Activated naive CD4-positive, alpha-beta T cell treated with anti-CD3 and anti-CD28 coated beads for 36 hours (primary cell): Measurements from ENCODE around the gene TIRAP. TPM values are rescaled to one million over a fixed set of nuclear protein-coding genes. Genes with fewer than 3 reads are reported as not detected.
A peak's percentile ranks its signal among the peaks of the same experiment; 100 is the strongest.

ENCODE experiments used
- CTCF ChIA-PET: fragments of 350-600 bp; sonication (Branson Sonifier 250); formaldehyde crosslinking; loops from one replicate; lab custom pipeline; 2021; ENCODE audit warnings: antibody characterized with exemption; lab: Charles Lee
- DNase-seq: peaks from one replicate; pipeline ENCODE4 v3.0.0-alpha.2; 2020
- H3K27ac Mint-ChIP-seq: one replicate; pipeline ENCODE4 v1.8.0; 2021; ENCODE audit warnings: mild to moderate bottlenecking, mixed read lengths
- H3K27me3 Mint-ChIP-seq: one replicate; pipeline ENCODE4 v1.8.0; 2021; ENCODE audit warnings: low read depth, mixed read lengths
- H3K36me3 Mint-ChIP-seq: one replicate; pipeline ENCODE4 v1.8.0; 2021; ENCODE audit warnings: low read depth, mixed read lengths
- H3K4me1 Mint-ChIP-seq: one replicate; pipeline ENCODE4 v1.8.0; 2021; ENCODE audit warnings: low read depth, mixed read lengths
- H3K4me3 Mint-ChIP-seq: one replicate; pipeline ENCODE4 v1.8.0; 2021; ENCODE audit warnings: mild to moderate bottlenecking, moderate library complexity, mixed read lengths
- H3K9me3 Mint-ChIP-seq: one replicate; pipeline ENCODE4 v1.8.0; 2021; ENCODE audit warnings: mixed read lengths
- intact Hi-C: fragments of 100-400 bp; cut with micrococcal nuclease; formaldehyde crosslinking; loops from one replicate; pipeline ENCODE4 v1.15.1; 2023
- total RNA-seq, 2 experiments: library from RNA; stranded (reverse); gene quantifications; one replicate each; pipeline ENCODE4 v1.2.3, GENCODE V29; 2021

Gene TIRAP
- total RNA-seq, 2 experiments from 2014 or later: 2.7 to 3.5 TPM

DNA sequence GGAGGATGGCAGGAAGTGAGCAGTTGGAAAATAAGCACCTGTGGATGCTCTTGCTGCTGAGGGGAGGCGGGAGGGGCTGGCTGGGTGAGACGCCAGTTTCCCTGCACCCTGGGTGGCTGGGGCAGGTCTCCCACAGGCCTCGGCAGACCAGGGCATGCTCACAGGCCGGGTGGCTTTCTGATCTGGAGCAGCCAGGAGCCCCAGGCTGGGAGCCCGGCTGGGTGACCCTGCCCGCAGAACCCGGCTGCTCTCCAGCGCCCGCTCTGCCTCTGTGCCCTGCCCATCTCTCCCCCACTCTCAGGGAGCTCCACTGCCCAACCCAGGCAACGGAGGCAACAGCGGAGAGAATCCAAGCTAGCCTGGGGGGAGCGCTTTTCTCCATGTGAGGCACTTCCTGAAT is 45.6 kb downstream of the TIRAP start:
- Mint-ChIP-seq H3K9me3 (no peaks in the 10 kb centered on the region), H3K27me3 (no peaks in the 10 kb centered on the region), H3K4me1 (peaks cover 6% of the 10 kb centered on the region), H3K4me3 (no peak overlapping the region), H3K27ac (no peak overlapping the region), H3K36me3 (peaks cover 3% of the 10 kb centered on the region)
- no peak for DNase-seq
- CTCF ChIA-PET: interaction anchor here (1.4 kb wide), 1 partner anchor 10 kb away, joined by 3 read pairs; no protein-coding TSS in a partner anchor
- intact Hi-C loops: no loop called here

DNA sequence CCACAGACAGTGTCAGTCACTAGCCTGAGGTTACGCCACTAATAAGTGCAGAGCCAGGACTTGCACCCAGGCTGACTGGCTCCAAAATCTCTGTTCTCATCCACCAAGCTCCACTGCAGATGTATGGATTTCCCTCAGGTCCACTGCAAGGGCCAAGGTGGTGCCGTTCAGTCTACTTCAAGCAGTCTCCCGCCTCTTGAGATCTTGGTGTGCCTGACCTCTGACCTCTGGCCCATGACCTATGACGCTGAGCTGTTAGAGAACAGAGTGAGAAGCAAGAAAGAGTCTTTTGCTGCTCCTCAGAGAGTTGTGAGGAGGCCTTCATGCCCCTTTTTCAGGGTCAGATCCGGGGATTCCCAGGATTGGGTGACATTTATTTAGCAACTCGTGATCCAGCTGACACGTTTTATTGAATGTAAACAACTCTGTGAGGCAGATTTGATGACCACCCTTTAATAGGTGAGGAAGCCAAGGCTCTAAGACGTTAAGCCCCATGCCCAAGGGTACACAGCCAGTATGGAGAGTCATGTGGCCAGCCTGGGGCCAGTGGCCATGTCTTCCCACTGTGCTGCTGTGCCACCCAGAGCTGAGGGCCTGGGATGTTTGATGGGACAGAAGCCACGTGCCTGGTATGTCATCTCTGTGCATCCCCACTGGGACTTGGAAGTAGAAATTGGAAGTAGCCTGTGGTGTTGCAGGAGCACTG is 46.2 kb downstream of the TIRAP start:
- CTCF ChIA-PET: interaction anchor here (1.4 kb wide), 1 partner anchor 10 kb away, joined by 3 read pairs; no protein-coding TSS in a partner anchor
- H3K9me3 Mint-ChIP-seq: no peaks in the 10 kb centered on the region
- no peak for DNase-seq
- H3K27me3 Mint-ChIP-seq: no peaks in the 10 kb centered on the region
- peaks cover 6% of the 10 kb centered on the region for H3K4me1 Mint-ChIP-seq
- H3K36me3 Mint-ChIP-seq: peaks cover 3% of the 10 kb centered on the region
- H3K27ac Mint-ChIP-seq: no peak overlapping the region
- no peak overlapping the region for H3K4me3 Mint-ChIP-seq
- intact Hi-C loops: no loop called here

DNA sequence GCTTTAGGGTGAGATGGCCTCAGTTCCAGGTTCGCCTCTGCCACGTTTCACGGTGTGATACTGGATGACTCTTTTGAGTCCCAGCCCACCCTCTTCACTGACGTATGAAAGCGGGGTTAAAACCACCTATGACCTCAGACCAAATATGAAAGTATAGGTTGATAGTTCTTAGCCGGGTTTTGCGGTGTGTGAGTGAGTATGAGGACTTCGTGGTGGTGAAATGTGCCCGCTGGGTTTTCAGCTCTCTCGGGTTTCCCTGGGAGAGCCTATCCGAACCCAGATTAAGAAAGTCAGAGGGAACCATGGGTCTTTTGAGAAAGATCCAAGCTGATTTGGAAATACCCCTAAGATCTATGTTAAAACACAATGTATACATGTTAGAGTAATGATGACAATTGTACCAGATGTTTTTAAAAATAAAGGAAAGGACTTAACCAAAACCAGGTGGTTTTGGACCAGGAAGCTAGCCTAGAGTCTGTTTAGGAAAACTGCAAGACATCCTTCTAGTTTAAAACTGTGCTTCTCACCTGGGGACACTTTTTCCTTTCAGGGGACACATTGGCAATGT is 46.8 kb downstream of the TIRAP start:
- CTCF ChIA-PET: interaction anchor here (1.0 kb wide), 1 partner anchor 19 kb away, joined by 3 read pairs; no protein-coding TSS in a partner anchor
- peaks cover 3% of the 10 kb centered on the region for H3K36me3 Mint-ChIP-seq
- peaks cover 6% of the 10 kb centered on the region for H3K4me1 Mint-ChIP-seq
- DNase-seq: no peak
- intact Hi-C loops: no loop called here
- no peak overlapping the region for H3K27ac Mint-ChIP-seq
- H3K9me3 Mint-ChIP-seq: no peaks in the 10 kb centered on the region
- H3K27me3 Mint-ChIP-seq: no peaks in the 10 kb centered on the region
- H3K4me3 Mint-ChIP-seq: no peak overlapping the region

DNA sequence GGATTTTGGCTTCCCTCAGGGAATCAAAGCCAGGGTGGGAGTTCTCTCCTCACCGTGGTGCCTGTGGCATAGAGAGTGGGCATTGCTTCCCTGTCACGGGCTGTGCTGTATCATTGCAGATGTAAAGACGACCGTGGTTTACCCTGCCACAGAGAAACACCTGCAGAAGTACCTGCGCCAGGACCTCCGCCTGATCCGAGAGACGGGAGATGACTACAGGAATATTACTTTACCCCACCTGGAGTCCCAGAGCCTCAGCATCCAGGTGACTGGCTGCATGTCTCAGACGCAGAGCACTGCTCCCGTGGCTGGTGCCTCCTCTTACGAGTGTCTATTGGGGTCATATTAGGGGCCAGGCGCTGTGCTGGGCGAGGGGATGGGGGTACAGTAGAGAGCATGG is 48.4 kb downstream of the TIRAP start:
- CTCF ChIA-PET: no interaction called here
- H3K9me3 Mint-ChIP-seq: no peaks in the 10 kb centered on the region
- DNase-seq: no peak
- no peaks in the 10 kb centered on the region for H3K27me3 Mint-ChIP-seq
- no peak overlapping the region for H3K27ac Mint-ChIP-seq
- no peak overlapping the region for H3K4me3 Mint-ChIP-seq
- H3K4me1 Mint-ChIP-seq: peaks cover 8% of the 10 kb centered on the region
- H3K36me3 Mint-ChIP-seq: peaks cover 10% of the 10 kb centered on the region
- intact Hi-C loops: no loop called here

DNA sequence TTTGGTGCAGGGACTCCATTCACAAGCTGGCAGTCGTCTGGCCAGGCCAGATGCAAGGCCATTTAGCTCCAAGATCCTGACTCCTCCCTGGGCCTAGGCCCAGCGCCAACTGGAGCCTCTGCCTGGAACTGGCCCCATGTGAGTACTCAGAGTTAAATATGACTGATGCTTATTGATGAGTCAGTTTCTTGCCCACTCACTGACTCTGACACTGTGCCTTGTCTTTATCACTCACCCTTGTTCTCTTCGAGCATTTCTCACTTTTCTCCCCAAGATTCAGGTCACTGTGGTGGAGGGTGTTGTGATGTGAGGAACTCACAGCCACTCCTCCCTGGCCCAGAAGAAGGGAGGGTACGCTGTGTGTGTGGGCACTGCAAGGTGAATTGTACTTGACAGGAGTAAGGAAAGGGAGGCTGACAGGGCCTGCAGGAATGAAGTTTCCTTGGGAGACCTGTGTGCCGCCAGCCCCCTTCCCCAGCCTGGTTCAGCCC is 49.4 kb downstream of the TIRAP start:
- Mint-ChIP-seq H3K9me3 (no peaks in the 10 kb centered on the region), H3K27ac (no peak overlapping the region), H3K4me3 (no peak overlapping the region), H3K36me3 (peaks cover 11% of the 10 kb centered on the region), H3K4me1 (peaks cover 9% of the 10 kb centered on the region), H3K27me3 (no peaks in the 10 kb centered on the region)
- CTCF ChIA-PET: no interaction called here
- intact Hi-C loops: no loop called here
- peak; percentile 23 for DNase-seq

DNA sequence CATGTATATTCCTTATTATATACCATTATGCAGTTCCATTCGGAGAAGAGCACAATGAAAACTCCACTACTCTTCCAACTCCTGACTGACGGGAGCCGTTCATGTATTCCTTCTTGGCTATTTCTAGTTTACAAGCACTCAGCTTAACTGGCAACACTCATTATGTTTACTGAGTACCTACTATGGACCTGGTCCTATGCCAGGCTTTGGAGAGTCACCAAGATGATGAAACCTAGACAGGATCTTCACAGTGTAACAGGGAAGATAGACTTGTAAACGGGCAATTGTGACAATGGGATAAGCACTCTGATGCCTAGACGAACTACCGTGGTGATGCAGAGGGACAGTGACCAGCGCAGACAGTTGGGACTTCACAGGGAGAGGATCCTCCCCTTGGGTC is 50.2 kb downstream of the TIRAP start:
- H3K27ac Mint-ChIP-seq: no peak overlapping the region

DNA sequence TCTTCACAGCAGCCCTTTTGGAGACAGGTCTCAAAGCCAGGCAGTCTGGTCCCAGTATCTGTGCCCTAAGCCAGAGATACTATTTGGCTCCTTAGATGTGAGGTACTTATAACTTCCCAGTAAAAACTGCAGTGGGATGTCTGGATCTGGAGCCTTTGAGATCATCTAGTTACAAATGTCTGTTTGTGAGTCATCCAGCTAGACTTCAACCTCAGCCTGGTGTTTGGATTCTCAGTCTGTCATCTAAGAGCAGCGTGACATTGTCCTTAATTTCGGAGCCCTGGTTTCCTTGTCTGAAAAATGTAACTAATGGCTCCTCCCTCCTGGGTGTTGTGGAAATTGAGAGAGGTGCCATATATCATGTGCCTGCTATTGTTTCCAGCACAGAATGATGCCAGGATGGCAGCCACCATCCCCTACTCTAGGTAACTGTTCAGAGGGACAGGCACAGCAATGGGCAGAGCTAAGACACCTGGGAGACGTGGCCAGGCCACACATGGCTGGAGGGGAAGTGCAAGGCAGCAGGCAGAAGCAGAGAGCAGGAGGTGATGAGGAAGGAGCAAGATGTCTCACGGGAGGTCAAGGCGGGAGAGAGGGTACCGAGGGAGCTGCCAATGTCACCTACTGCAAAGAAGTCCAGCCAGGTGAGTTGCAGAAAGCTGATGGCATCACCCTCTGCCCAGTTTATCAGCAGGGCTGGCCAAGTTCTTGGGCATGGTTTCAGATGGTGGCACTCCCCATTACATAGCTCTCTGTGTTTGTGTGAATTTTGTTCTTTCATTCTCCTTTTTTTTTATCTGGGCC is 52.0 kb downstream of the TIRAP start:
- DNase-seq: no peak
- Mint-ChIP-seq H3K4me1 (peaks cover 3% of the 10 kb centered on the region), H3K4me3 (no peak overlapping the region), H3K27me3 (no peaks in the 10 kb centered on the region), H3K27ac (no peak overlapping the region), H3K9me3 (no peaks in the 10 kb centered on the region), H3K36me3 (peaks cover 11% of the 10 kb centered on the region)
- CTCF ChIA-PET: interaction anchor here (0.6 to 1.6 kb wide), 3 partner anchors 24 to 371 kb away, joined by 3 to 6 read pairs (median 4); no protein-coding TSS in a partner anchor
- intact Hi-C loops: no loop called here

More for the DNA sequence above, 50.2 kb downstream of the TIRAP start:
- DNase-seq: no peak
- Mint-ChIP-seq H3K27me3 (no peaks in the 10 kb centered on the region), H3K4me3 (no peak overlapping the region), H3K36me3 (peaks cover 11% of the 10 kb centered on the region), H3K9me3 (no peaks in the 10 kb centered on the region), H3K4me1 (peaks cover 6% of the 10 kb centered on the region)
- intact Hi-C loops: no loop called here
- CTCF ChIA-PET: no interaction called here

DNA sequence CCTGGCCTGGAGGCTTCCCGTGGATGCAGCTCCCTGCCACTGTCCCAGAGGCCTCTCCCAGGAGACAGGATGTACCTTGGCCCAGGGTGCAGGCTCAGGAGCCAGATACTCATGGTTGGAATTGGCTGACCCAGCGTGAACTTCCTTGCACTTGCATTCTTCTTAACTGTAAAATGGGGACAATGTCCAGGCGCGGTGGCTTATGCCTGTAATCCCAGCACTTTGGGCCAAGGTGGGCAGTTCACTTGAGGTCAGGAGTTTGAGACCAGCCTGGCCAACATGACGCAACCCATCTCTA is 52.5 kb downstream of the TIRAP start:
- Mint-ChIP-seq H3K27me3 (no peaks in the 10 kb centered on the region), H3K36me3 (peaks cover 11% of the 10 kb centered on the region), H3K4me3 (no peak overlapping the region), H3K9me3 (no peaks in the 10 kb centered on the region), H3K27ac (no peak overlapping the region), H3K4me1 (peaks cover 3% of the 10 kb centered on the region)
- intact Hi-C loops: no loop called here
- CTCF ChIA-PET: interaction anchor here (0.6 to 1.6 kb wide), 3 partner anchors 25 to 370 kb away, joined by 3 to 6 read pairs (median 4); no protein-coding TSS in a partner anchor
- DNase-seq: no peak

DNA sequence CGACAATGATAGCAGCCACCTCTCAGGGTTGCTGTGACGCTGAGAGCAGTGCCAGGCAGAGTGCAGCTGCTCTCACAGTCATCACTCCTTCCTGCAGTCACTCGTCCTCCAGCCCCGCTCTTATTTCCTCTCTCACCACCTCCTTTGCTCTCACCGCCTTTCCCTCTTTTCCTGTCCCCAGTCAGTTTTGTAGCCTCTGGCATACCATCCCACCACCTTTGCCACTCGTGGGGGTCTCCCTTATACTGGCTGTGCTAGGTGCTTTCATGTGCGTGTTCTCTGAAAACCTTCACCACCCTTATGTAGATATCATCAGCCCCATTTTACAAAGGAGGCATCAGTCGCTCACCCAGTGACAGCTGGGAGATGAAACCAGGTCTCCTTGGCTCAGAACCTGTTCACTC is 53.2 kb downstream of the TIRAP start:
- intact Hi-C loops: no loop called here
- Mint-ChIP-seq H3K27ac (no peak overlapping the region), H3K36me3 (peaks cover 13% of the 10 kb centered on the region), H3K4me3 (no peak overlapping the region), H3K9me3 (no peaks in the 10 kb centered on the region), H3K4me1 (peaks cover 3% of the 10 kb centered on the region), H3K27me3 (no peaks in the 10 kb centered on the region)
- CTCF ChIA-PET: interaction anchor here (1.6 kb wide), 1 partner anchor 26 kb away, joined by 6 read pairs; no protein-coding TSS in a partner anchor
- no peak for DNase-seq

DNA sequence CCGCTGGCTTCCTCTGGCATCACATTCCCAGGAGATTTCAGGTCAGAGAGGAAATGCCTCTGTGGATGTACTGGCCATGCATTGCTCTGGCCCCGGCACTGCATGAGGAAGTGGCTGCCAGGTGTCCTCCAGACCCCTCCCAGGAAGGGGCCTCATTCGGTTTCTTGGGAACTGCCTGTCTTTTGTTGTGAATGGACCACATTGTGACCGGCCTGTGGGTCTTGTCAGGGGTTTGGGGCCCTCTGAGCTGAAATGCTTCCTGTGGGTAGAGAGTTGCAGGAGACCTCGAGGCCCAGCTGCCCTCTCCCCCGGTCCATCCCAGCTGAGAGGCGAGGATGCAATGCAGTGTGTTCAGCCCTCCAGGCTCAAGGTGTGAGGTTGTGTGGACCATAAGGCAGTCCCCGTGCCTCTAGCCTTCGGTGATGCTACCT is 53.8 kb downstream of the TIRAP start:
- CTCF ChIA-PET: interaction anchor here (2.2 kb wide), 1 partner anchor 26 kb away, joined by 7 read pairs; no protein-coding TSS in a partner anchor
- Mint-ChIP-seq H3K4me1 (peaks cover 6% of the 10 kb centered on the region), H3K27ac (no peak overlapping the region), H3K27me3 (no peaks in the 10 kb centered on the region), H3K9me3 (no peaks in the 10 kb centered on the region), H3K4me3 (no peak overlapping the region), H3K36me3 (peaks cover 14% of the 10 kb centered on the region)
- intact Hi-C loops: no loop called here
- DNase-seq: no peak

DNA sequence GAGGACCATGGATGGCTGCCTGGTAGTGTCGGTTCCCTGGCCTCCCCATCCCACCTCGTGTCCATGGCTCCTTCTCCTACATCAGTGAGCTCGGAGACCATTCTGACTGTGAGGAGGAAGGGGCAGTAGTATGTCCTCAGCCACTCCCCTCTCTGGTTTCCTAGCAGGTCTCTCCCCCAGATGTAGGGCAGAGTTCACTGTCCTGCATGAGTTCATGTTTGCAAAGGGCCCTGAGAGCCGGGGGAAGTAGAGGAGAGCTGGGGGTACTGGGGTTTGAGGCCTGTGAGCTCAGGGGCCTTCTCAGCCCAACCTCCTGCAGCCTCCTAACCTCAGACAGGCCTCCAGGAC is 54.2 kb downstream of the TIRAP start:
- no peak for DNase-seq
- CTCF ChIA-PET: interaction anchor here (0.6 to 2.2 kb wide), 2 partner anchors 21 to 27 kb away, joined by 4 to 7 read pairs; no protein-coding TSS in a partner anchor

More for the DNA sequence above, 54.2 kb downstream of the TIRAP start:
- peaks cover 14% of the 10 kb centered on the region for H3K36me3 Mint-ChIP-seq
- peaks cover 11% of the 10 kb centered on the region for H3K4me1 Mint-ChIP-seq
- H3K9me3 Mint-ChIP-seq: no peaks in the 10 kb centered on the region
- no peak overlapping the region for H3K27ac Mint-ChIP-seq
- no peak overlapping the region for H3K4me3 Mint-ChIP-seq
- H3K27me3 Mint-ChIP-seq: no peaks in the 10 kb centered on the region
- intact Hi-C loops: no loop called here
